HG02970 (cell line): ENCODE results near the gene MAP4.

Experiments
- ATAC-seq: cut with Tn5 transposase; IDR thresholded peaks from one replicate; pipeline ENCODE4 v1.9.1; 2021; ENCODE audit warnings: mild to moderate bottlenecking, moderate library complexity, moderate number of reproducible peaks; ENCODE audit not compliant: unreplicated experiment, low FRiP score

MAP4 gene

GRCh38 chr3:47868306-47868705, 147.9 kb downstream of the MAP4 start:
- no peak for ATAC-seq

GRCh38 chr3:47867451-47868044, 148.7 kb downstream of the MAP4 start:
- no peak for ATAC-seq

- no peak for ATAC-seq
Measured at GRCh38 chr3:47865192-47865591, 151.0 kb downstream of the MAP4 start.

DNA sequence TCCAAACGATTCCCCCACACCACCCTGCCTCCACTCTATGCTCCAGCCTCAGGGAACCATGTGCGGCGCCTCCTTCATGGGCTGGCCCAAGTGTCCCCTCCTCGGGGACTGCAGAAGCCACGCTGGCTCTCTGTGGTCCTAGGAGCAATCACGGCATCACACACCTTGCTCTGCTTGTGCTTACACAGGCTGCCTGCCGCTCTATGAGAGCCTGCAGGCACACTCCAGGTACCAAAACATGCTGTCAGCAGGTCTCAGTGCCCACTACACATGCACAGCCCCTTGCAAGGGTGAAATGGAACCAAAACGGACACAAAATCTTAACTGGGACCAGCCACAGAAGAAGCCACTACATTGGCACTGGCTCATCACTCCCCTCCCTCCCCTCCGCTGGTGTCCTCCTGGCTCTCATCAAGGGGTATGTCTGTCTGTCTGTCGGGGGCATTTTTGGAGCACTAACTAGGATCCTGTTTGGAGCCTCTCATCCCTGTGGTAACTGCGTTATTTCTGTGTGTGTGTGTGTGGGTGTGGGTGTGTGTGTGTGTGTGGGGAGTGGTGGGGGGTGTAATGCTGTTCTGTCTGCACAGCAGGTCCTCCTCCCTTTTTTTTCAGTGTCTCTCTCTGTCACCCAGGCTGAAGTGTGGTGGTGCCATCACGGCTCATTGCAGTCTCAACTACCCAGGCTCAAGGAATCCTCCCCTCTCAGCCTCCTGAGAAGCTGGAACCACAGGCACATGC, 152.7 kb downstream of the MAP4 start:
- ATAC-seq = no peak

DNA sequence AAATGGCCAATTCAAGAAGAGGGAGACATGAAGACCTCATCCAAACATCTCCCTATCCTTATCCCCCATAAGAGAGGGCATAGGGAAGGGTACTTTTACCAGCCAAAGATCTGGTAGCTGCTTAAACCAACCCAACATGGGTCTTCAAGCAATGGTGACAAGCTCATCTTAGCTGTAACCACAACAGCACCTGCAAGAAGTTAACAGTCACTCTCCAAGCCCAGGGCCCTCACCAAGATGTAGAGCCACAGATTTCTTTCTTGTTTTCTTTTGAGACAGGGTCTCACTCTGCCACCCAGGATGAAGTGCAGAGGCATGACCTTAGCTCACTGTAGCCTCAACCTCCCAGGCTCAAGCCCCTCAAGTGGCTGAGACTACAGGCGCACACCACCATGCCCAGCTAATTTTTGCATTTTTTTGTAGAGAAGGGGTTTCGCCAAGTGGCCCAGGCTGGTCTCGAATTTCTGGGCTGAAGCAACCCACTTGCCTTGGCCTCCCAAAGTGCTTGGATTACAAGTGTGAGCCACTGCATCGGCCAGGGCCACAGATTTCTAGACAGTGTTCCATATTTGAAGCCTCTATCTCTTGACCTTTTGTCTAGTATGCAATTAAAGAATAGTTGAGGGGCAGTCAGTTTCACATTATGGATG, 156.1 kb downstream of the MAP4 start:
- ATAC-seq = no peak

- no peak for ATAC-seq
Measured at GRCh38 chr3:47857151-47857550, 159.1 kb downstream of the MAP4 start.

GRCh38 chr3:47856669-47857068, 159.5 kb downstream of the MAP4 start:
- ATAC-seq = no peak

DNA sequence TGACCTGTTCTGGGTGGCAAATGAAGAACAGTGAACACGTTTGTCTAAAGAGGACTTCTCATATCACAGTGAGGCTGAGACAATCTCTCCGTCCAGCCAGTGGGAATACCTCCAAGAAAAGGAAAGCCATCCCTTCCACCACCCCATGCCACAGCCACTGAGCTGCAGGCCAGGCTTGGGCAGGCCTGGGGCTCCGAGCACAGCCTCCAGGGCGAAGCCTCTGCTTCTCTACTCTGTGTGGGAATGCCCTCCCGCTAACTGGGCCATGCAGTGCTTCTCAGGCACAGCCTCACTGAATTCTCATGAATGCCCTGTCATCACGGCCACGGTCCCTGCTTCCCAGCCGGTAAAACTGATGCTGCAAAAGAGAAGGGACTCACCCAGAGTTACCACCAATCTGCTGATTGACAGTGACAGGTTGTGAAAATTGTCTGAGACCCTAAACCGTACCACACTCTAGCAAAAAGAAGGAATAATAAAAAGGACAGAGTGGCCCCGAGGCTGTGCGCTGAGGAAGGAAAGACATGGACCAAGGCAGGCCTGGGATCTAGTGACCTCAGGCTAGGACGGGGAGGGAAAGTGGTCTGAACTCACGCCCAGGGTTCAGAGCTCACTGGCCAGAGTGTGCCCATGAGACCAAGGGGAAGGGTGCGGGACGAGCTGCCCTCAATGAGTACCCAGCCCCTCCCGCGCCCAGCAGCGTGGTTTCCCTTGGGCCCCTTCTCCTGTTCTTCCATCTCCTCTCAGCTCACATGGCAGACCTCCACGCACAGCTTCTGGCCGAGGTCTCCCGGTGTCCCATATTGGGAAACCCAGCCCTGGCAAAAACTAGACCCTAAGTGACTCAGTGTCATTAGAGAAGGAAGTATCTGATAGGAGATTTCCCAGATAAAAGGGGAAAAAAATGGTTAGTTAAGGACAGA, 160.5 kb downstream of the MAP4 start:
- ATAC-seq = no peak

- ATAC-seq = no peak
Measured at GRCh38 chr3:47854720-47855455, 161.3 kb downstream of the MAP4 start.

DNA sequence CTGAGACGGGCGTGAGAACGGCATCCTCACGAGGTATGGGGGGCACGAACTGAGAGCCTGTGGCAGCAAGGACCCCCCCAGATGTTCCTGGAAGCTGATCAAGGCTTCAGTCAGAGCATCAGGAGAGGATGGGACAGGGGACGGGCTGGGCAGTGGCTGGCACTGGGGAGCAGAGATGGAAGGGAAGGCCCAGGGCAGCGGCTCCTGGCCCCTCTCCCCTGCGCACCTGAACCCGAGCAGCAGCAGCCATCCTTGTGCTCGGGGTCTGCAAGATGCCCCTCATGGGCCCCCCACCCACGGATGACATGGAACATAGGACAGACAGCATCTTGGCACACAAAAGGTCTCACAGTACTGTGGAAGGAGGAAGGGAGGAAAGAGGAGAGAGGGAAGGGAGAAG, 161.9 kb downstream of the MAP4 start:
- ATAC-seq = no peak

GRCh38 chr3:47852604-47853602, 163.3 kb downstream of the MAP4 start:
- ATAC-seq = no peak

GRCh38 chr3:47851888-47852603, 164.2 kb downstream of the MAP4 start:
- no peak for ATAC-seq

DNA sequence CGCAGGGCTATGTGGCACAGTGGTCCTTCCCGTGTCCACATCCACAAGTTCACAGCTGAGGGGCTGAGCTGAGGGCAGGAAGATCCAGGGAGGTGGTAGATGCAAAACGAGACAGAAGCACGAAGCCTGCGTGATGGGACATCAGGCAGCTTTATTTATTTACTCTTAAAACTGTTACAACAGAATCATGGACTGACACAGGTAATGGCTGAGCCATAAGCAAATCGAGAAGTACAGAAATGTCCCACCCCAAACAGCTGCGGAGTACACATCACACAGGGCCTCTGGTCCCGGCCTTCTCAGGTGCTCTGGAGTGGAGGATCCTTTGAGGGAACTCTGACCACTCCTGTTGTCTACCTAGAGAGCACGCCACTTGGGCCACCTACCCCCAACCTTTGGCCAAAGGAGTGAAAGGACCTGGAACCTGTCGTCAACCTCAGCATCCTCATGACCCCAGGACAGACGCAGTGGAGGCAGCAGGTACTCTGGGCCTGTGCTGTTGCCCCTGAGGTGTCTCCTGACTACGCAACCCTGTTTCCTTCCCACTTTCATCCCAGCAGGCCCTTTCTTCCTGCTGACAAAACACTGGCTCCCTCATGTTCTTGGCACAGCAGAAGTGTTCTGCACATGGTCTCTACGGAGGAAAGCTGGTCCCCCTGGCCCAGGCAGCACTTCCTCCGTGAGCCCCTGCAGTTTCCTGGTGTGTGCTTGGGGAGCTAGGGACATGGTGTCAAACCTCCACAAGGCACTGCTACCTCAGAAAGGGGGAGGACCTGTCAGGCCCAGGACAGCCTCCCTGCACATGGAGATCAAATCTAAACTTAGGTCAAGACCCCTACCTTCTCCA, 165.4 kb downstream of the MAP4 start:
- ATAC-seq = no peak

GRCh38 chr3:47849699-47850563, 166.3 kb downstream of the MAP4 start:
- ATAC-seq = no peak

GRCh38 chr3:47849186-47849698, 167.0 kb downstream of the MAP4 start:
- no peak for ATAC-seq

GRCh38 chr3:47848599-47849117, 167.6 kb downstream of the MAP4 start:
- no peak for ATAC-seq
